HG02571 (cell line): ENCODE measurements around the gene ZNF69.
"Not testable (repeated sequence)": the region's sequence is repeated elsewhere in the genome, so short reads cannot be mapped to it uniquely, and the experiment has no call there.

ENCODE experiments used
- ATAC-seq: cut with Tn5 transposase; IDR thresholded peaks from one replicate; pipeline ENCODE4 v1.9.1; 2021; ENCODE audit warnings: mild to moderate bottlenecking, moderate library complexity; ENCODE audit not compliant: unreplicated experiment

The ZNF69 gene

DNA sequence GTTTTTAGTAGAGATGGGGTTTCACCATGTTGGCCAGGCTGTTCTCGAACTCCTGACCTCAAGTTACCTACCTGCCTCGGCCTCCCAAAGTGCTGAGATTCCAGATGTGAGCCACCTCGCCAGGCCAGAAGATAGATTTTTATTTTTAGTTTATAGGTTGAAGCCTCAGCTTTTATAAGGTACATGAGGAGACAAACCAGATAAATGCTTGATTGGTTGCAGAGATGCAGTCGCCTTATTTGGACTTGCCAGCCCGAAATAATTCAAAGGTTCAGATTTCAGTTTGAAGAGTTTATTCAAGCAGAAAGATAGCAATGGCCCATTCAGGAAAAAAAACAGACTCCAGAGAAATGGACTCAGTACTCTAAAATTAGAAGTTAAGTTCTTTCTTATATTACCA is 3.1 kb downstream of the ZNF69 start:
- ATAC-seq: no peak

DNA sequence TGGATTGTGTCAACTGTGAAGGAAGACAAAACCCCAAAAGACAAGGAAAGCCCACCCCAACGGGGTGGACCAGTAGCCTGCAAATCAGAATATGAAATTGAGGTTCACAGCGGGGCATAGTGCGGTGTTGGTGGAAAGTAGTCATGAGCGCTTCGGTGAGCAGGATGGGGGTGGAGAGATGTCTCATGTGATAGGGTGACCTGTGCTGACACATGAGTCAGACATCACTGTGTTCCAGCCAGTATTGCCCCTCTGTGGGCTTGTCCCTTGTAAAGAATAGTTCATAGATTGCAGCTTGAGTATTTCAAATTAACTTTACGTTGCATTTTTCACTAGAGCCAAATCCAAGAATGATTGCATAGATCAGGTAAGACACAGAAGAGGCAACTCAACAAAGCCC is 7.3 kb downstream of the ZNF69 start:
- ATAC-seq: no peak

DNA sequence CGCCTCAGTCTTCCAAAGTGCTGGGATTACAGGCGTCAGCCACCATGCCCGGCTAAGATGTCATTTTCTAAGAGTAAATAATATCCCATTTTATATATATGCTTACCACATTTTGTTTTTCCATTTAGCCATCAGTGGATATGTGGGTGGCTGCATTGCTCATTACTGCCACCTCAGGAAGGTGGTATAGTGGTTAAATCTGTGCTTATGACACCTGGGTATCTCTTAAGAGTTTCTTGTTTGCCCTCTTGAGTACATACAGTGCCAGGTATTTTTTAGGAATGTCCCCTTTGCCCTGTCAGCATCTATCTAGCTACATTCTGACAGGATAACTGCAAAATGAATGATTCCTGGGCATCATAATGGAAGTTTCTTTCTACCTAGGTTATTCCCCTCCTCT is 14.6 kb downstream of the ZNF69 start:
- no peak for ATAC-seq

DNA sequence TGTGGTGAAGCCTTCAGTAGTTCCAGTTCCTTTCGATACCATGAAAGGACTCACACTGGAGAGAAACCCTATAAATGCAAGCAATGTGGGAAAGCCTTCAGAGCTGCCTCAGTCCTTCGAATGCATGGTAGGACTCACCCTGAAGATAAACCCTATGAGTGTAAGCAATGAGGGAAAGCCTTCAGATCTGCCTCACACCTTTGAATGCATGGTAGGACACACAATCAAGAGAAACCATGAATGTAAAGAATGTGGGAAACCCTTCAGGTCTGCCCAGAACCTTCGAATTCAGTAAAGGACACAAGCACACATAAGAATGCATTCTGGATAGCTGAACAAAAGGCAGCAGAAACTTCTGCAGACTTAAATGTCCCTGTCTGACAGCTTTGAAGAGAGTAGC is 18.3 kb downstream of the ZNF69 start:
- ATAC-seq: no peak

DNA sequence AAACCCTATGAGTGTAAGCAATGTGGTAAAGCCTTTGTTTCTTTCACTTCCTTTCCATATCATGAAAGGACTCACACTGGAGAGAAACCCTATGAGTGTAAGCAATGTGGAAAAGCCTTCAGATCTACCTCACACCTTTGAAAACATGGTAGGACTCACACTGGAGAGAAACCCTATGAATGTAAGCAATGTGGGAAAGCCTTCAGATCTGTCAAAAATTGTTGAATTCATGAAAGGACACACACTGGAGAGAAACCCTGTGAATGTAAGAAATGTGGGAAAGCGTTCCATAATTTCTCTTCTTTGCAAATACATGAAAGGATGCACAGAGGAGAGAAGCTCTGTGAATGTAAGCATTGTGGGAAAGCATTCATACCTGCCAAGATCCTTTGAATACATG is 24.4 kb downstream of the ZNF69 start:
- not testable (repeated sequence) for ATAC-seq

DNA sequence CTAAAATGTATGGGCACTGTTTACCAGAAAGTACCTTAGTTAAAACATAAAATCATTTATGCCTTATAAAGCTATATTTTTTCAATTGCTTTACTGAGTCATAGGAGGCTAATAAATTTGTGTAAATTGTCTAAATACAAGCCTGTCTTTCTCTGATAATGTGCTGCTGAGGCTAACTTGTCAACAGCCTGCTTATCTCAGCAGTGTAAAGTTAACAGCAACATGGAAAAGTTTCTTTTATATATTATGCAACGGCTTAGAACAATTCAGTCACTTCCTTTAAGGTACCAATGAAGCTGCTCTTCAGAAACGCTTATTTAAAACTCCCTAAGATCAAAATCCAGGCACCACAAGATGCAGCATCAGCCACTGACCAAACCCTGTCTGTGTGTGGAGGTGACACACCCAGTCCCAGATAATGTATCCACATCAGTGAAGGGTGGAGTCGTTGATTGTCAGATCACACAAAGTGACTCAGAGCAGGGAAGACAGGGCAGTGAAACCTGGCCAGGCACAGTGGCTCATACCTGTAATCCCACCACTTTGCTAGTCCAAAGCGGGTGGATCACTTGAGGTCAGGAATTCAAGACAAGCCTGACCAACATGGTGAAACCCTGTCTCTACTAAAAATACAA is 27.0 kb downstream of the ZNF69 start:
- not testable (repeated sequence) for ATAC-seq

DNA sequence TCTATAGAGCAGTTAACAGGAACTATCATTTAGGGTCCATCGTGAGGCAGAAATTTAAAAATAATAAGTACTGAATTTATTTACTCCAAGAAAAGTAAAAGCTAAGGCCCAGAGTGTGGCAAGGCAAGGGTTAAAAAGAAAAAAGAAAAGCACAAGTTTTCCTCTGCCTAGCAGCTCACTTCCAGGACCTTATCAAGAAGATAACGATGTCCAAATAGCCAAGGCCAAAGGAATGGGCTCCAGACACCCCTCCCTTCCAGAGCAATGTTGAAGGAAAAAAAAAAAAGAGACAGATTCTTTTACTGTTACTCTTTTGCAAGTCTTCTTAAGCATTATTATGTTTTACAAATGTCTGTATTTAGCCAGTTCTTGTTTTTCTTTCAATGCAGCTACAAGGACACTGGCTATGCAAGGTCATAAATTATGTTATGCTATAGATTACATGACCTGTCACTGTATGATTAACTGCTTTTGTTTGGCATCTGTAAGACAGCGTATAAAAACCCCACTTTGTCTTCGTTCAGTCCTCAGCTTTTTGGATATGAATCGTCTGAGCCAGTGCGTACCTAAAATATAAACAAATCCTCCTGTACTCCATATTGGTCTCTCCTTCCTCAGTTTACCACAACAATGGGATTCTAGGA is 34.4 kb downstream of the ZNF69 start:
- ATAC-seq: no peak

DNA sequence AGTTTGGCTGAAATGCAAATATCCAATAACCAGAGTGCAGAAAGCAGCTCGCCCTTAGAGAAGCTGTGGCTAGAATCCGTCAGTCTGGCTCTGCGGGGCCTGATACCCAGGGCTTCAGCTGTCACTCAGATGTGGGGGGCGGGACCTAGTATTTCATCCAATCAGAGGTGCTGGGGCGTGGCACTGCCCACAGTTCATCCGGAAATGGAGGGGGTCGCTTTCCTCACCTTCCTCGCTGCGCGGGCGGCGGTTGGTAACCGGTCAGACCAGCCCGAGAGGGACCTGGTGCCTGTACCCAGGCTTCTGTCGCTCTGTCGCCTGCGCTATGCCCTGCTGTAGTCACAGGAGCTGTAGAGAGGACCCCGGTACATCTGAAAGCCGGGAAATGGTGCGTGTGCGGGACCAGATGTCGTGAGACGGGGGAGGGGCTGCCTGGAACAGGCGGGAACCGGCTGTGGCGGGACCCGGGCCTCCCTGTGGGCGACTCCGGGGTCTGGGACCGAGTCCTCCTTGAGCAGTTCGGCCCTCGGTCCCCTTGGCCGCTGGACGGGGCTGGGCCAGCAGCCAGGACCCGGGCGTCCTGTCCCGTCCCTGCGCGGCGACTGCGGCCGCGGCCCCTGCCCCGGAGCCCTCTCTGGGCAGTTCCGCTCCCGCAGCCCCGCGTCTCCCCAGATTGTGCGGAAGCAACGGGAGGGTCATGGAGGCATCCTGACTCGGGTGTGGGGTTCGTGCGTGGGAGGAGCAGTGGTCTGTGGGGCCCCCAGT is 37.5 kb downstream of the ZNF69 start, which contains the start of gene ZNF700:
Gene ZNF700 (plus strand): TSS at position 222 of the 765 bp plus-strand sequence. CDS start 104 bp downstream, at position 326.
- peak; percentile 85 for ATAC-seq

DNA sequence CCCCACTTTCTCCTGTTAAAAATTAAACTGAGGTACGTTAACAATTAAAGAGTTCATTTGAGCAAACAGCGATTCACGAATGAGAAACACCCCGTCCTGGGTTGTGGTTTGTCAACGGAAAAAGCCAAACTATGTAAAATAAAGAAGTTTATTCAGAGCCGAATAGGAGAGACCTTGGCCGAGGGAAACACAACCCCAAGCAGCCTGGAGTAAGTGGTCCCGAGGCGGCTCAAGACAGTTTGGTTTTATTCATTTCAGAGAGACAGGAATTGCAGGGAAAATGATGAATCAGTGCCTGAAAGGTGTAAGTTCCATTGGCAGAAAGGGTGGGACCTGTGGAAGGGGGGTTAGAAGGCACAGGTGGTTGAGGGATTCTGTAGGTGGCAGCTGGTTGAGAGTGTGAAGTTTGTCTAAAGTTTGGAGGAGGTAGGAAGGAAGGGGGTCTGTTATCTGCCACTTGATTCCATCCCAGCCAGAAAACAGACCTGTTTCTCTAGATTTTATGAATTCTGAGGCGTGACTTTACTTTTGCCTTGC is 38.1 kb downstream of the ZNF69 start:
- not testable (repeated sequence) for ATAC-seq

DNA sequence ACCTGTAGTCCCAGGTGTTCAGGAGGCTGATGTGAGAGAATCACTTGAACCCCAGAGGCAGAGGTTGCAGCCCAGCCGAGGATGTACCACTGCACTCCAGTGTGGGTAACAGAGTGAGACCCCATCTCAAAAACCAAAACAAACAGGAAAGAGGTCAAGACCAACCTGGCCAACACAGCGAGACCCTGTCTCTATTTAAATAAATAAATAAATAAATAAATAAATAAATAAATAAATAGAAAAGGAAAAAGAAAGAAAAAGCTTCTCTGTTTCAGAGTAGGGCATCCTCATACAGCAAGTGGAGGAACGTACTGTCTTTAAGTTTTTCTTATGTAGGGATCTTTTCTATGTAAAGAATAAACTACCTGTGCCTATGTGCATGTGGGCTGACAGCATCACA is 39.6 kb downstream of the ZNF69 start:
- no peak for ATAC-seq

DNA sequence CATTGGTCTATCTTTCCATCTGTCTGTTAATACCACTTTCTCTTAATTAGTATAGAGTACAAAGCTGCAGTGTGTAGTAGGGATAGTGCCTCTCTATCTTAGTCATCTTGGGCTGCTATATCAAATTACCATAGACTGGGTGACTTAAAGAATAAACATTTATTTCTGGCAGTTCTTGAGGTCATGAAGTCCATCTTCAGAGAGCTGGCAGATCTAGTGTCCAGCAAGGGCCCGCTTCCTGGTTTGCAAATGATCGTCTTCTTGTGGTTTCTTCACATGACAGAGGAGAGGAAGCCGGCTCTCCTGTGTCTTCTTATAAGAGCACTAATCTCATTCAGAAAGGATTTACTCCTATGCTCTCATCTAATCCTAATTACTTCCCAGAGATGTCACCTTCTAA is 43.5 kb downstream of the ZNF69 start:
- ATAC-seq: no peak

DNA sequence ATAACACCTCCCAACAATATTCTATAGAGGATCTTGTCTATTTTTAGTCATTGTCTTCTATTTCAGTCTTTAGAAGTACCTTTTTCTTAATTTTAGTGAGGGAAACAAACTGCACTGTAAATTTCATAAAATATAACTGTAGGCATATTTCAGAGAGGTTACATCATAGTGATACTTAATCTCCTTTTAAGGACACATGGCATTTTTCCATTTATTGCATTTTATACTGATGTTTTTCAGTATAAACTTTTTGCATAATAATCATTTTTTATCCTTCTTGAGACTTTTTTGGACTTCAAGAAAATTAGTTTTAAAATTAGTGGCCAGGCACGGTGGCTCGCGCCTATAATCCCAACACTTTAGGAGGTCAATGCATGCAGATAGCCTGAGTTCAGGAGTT is 43.9 kb downstream of the ZNF69 start:
- no peak for ATAC-seq

DNA sequence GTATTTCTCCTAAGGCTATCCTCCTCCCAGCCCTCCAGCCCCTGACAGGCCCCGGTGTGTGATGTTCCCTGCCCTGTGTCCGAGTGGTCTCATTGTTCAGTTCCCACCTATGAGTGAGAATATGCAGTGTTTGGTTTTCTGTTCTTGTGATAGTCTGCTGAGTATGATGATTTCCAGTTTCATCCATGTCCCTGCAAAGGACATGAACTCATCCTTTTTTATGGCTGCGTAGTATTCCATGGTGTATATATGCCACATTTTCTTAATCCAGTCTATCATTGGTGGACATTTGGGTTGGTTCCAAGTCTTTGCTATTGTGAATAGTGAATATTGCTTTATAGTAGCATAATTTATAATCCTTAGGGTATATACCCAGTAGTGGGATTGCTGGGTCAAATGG is 48.2 kb downstream of the ZNF69 start:
- ATAC-seq: not testable (repeated sequence)

DNA sequence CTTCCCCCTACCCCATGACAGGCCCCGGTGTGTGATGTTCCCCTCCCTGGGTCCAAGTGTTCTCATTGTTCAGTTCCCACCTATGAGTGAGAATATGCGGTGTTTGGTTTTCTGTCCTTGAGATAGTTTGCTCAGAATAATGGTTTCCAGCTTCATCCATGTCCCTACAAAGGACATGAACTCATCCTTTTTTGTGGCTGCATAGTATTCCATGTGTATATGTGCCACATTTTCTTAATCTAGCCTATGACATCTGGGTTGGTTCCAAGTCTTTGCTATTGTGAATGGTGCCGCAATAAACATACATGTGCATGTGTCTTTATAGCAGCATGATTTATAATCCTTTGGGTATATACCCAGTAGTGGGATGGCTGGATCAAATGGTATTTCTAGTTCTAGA is 50.8 kb downstream of the ZNF69 start:
- ATAC-seq: not testable (repeated sequence)

DNA sequence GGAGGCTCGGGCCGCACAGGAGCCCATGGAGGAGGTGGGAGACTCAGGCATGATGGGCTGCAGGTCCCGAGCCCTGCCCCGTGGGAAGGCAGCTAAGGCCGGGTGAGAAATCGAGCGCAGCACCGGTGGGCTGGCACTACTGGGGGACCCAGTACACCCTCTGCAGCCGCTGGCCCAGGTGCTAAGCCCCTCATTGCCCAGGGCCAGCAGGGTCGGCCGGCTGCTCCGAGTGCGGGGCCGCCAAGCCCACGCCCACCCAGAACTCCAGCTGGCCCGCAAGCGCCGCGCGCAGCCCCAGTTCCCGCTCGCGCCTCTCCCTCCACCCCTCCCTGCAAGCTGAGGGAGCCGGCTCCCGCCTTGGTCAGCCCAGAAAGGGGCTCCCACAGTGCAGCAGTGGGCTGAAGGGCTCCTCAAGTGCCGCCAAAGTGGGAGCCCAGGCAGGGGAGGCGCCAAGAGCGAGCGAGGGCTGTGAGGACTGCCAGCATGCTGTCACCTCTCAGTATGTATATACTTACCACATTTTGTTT is 53.8 kb downstream of the ZNF69 start:
- ATAC-seq: not testable (repeated sequence)

DNA sequence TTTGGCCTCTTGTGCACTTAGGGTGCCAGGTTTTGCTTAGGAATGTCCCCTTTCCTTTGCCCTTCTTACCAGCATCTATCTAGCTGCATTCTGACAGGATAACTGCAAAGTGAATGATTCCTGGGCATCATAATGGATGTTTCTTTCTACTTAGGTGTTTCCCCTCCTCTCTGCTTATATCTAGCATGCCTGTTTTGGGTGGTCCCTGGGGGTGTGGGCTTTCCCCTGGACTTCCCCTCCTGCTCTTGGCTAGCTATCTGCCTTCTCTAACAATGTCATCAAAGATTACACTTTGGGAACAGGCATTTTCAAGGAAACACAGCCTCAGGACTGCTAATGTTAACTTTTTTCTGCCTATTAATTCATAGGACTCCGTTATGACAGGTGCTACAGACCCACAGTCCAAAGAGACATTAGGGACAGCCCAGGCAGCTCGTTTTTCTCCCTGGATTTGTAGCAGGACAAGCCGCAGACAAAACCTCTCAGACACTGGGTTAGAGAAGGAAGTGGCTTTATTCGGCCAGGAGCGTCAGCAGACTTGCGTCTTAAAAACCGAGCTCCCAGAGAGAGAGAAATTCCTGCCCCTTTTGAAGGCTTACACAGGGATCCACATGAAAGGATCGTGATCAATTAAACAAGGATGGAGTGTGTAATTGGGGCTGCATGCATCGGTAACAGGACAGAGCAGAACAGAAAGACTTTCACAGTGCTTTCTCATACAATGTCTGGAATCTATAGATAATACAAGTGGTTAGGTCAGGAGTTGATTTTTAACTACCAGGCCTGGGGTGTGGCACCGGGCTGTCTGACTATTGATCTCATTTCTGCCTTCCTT is 54.6 kb downstream of the ZNF69 start:
- ATAC-seq: no peak

DNA sequence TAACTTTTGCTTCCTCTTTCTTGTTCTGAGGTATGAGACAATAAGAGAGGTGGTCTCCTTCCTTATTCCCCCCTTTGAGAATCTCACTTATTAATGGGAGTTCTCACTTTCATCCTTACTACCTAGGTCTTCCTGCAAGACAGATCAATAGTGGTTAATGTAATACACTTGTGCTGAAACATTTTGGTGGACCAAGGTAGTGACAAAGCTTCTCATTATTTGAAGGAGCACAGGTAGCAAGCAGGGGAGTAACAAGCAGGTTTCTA is 55.2 kb downstream of the ZNF69 start:
- no peak for ATAC-seq

DNA sequence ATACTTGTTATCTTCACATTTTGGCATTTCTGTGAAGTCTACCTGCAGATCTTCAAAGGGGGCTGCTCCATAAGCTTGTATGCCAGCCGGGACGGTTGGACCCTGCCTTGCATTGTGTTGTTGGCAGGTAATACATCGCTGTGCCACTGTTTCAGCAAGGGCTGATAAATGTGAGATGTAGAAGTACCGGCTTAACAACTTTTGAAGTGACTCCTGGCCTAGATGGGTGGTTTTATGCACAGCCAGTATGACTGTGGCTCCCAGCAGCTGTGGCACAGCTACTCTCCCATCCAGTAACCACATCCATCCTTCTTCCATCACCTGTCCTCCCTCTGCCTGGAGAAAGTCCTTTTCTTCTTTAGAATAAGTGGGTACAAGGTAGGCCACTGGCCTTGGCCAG is 57.1 kb downstream of the ZNF69 start:
- no peak for ATAC-seq

DNA sequence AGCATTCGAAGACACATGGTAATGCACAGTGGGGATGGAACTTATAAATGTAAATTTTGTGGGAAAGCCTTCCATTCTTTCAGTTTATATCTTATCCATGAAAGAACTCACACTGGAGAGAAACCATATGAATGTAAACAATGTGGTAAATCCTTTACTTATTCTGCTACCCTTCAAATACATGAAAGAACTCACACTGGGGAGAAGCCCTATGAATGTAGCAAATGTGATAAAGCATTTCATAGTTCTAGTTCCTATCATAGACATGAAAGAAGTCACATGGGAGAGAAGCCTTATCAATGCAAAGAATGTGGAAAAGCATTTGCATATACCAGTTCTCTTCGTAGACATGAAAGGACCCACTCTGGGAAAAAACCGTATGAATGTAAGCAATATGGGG is 61.1 kb downstream of the ZNF69 start:
- no peak for ATAC-seq

DNA sequence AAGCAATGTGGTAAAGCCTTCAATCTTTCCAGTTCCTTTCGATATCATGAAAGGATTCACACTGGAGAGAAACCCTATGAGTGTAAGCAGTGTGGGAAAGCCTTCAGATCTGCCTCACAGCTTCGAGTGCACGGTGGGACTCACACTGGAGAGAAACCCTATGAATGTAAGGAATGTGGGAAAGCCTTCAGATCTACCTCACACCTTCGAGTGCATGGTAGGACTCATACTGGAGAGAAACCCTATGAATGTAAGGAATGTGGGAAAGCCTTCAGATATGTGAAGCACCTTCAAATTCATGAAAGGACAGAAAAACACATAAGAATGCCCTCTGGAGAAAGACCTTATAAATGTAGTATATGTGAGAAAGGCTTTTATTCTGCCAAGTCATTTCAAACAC is 61.6 kb downstream of the ZNF69 start:
- no peak for ATAC-seq

DNA sequence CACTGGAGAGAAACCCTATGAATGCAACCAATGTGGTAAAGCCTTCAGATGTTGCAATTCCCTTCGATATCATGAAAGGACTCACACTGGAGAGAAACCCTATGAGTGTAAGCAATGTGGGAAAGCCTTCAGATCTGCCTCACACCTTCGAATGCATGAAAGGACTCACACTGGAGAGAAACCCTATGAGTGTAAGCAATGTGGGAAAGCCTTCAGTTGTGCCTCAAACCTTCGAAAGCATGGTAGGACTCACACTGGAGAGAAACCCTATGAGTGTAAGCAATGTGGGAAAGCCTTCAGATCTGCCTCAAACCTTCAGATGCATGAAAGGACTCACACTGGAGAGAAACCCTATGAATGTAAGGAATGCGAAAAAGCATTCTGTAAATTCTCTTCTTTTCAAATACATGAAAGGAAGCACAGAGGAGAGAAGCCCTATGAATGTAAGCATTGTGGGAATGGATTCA is 62.1 kb downstream of the ZNF69 start:
- ATAC-seq: not testable (repeated sequence)
